Erythroblast (primary cell): Measurements from ENCODE around the gene RELT.

Experiments
- GATA1 ChIP-seq: IDR thresholded peaks from 2 replicates; pipeline ENCODE4 v1.6.1; 2011; ENCODE audit warnings: low read depth, mild to moderate bottlenecking, control low read depth, low read length, moderate library complexity
- POLR2A ChIP-seq: IDR thresholded peaks from 2 replicates; pipeline ENCODE4 v1.6.1; 2011; ENCODE audit warnings: mild to moderate bottlenecking, low read length

GRCh38 chr11:73401924-73402833, 26.0 kb downstream of the RELT start:
- no peak for TF ChIP-seq POLR2A
- no peak for TF ChIP-seq GATA1
